ENCODE results near the gene GDE1. TPM values are rescaled to one million over a fixed set of nuclear protein-coding genes. Genes with fewer than 3 reads are reported as not detected.
"Not testable (repeated sequence)": the region's sequence is repeated elsewhere in the genome, so short reads cannot be mapped to it uniquely, and the experiment has no call there.

Gene GDE1
- total RNA-seq, 2 experiments from 2014 or later, result 19.7 to 25.9 TPM

- H3K36me3 Mint-ChIP-seq (ENCODE audit: low read depth), result peaks cover 46% of the 10 kb centered on the region
- H3K27me3 Mint-ChIP-seq (ENCODE audit: low read depth); POLR2A ChIA-PET; H3K4me3 Mint-ChIP-seq; H3K27ac Mint-ChIP-seq; ATAC-seq; H3K9me3 Mint-ChIP-seq (ENCODE audit: insufficient read depth); H3K4me1 Mint-ChIP-seq (ENCODE audit: low read depth); DNase-seq: not testable (repeated sequence)
- CTCF ChIA-PET, result interaction anchor here (0.9 to 2.5 kb wide), 3 partner anchors 12 to 41 kb away, joined by 3 to 16 read pairs (median 3); partner anchors contain the start of gene VPS35L
Measured at GRCh38 chr16:19543278-19543996, 21.5 kb upstream of the GDE1 start.

GRCh38 chr16:19542138-19542821, 20.4 kb upstream of the GDE1 start:
- peaks cover 44% of the 10 kb centered on the region for H3K36me3 Mint-ChIP-seq (ENCODE audit: low read depth)
- no peaks in the 10 kb centered on the region for H3K9me3 Mint-ChIP-seq (ENCODE audit: insufficient read depth)
- ChIA-PET CTCF (interaction anchor here (1.3 to 2.5 kb wide), 2 partner anchors 13 to 40 kb away, joined by 3 to 16 read pairs; partner anchors contain the start of gene VPS35L), POLR2A (no interaction called here)
- no peaks in the 10 kb centered on the region for H3K27me3 Mint-ChIP-seq (ENCODE audit: low read depth)
- H3K27ac Mint-ChIP-seq, result no peak overlapping the region
- ATAC-seq (no peak), DNase-seq (no peak)
- peaks cover 9% of the 10 kb centered on the region for H3K4me1 Mint-ChIP-seq (ENCODE audit: low read depth)
- H3K4me3 Mint-ChIP-seq, result no peak overlapping the region

DNA sequence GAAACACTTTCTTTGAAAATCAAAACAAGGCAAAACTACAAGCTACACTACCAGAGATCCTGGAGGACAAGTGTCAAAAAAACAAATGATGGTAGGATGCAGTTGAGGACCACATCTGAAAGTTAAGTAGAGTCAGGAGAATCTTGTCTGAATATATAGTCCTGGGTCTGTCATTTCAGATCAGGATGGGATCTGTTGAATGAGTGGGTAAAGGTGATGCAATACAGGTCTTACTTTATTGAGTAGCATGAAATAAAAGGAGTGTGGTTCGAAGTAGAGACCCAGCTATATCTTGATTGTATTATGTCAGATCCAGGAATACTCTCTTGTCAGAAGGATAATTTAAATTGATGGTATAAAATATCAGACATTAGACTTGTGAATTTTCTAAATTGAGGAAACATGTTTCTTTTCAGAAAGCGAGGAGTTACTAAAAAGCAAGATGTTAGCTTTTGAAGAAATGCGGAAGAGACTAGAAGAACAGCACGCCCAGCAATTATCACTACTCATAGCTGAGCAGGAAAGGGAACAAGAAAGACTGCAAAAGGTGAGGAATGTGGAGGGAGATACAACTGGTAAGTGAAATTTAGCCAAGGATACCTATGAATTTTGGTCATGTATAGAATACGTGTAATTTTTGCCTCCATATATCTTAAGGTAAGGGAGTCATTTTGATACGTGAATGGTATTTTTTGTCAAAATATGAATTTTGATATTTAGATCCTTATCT, 18.5 kb upstream of the GDE1 start:
- Mint-ChIP-seq H3K4me3 (no peak overlapping the region), H3K27ac (no peak overlapping the region), H3K4me1 (ENCODE audit: low read depth) (peaks cover 9% of the 10 kb centered on the region), H3K27me3 (ENCODE audit: low read depth) (no peaks in the 10 kb centered on the region), H3K36me3 (ENCODE audit: low read depth) (peaks cover 55% of the 10 kb centered on the region), H3K9me3 (ENCODE audit: insufficient read depth) (no peaks in the 10 kb centered on the region)
- DNase-seq (no peak), ATAC-seq (no peak)
- ChIA-PET POLR2A (interaction anchor here (2.0 kb wide), 1 partner anchor 15 kb away, joined by 8 read pairs; the partner anchor contains the start of gene VPS35L), CTCF (interaction anchor here (3.0 to 3.4 kb wide), 2 partner anchors 14 to 16 kb away, joined by 9 to 17 read pairs; partner anchors contain the start of genes CCP110 and VPS35L)

GRCh38 chr16:19532601-19533000, 10.7 kb upstream of the GDE1 start:
- POLR2A ChIA-PET, result no interaction called here
- Mint-ChIP-seq H3K4me3 (no peak overlapping the region), H3K9me3 (ENCODE audit: insufficient read depth) (no peaks in the 10 kb centered on the region), H3K27ac (no peak overlapping the region), H3K27me3 (ENCODE audit: low read depth) (no peaks in the 10 kb centered on the region), H3K36me3 (ENCODE audit: low read depth) (peaks cover 57% of the 10 kb centered on the region), H3K4me1 (ENCODE audit: low read depth) (peaks cover 3% of the 10 kb centered on the region)
- CTCF ChIA-PET, result interaction anchor here (1.0 to 1.8 kb wide), 2 partner anchors 22 to 51 kb away, joined by 4 to 5 read pairs; partner anchors contain the start of gene VPS35L
- ATAC-seq (no peak), DNase-seq (no peak)

DNA sequence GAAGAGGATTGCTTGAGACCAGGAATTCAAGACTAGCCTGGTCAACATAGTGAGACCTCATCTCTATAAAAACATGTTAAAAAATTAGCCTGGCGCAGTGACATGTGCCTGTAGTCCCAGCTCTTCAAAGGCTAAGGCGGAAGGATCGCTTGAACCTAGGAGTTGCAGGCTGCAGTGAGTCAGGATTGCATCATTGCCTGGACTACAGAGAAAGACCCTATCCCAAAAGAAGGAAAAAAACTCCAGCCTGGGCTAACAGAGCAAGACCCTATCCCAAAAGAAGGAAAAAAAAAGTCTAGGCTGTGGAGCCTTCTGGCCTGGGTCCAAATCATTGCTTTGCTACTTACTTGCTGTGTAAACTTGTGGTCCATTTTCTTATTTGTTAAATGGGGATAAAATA, 6.8 kb upstream of the GDE1 start:
- Mint-ChIP-seq H3K9me3 (ENCODE audit: insufficient read depth) (no peaks in the 10 kb centered on the region), H3K4me3 (no peak overlapping the region), H3K36me3 (ENCODE audit: low read depth) (peaks cover 48% of the 10 kb centered on the region), H3K27ac (no peak overlapping the region), H3K27me3 (ENCODE audit: low read depth) (no peaks in the 10 kb centered on the region), H3K4me1 (ENCODE audit: low read depth) (peaks cover 16% of the 10 kb centered on the region)
- ATAC-seq (no peak), DNase-seq (no peak)
- ChIA-PET CTCF (interaction anchor here (0.9 to 3.5 kb wide), 2 partner anchors 26 to 27 kb away, joined by 3 to 14 read pairs; partner anchors contain the start of gene VPS35L), POLR2A (no interaction called here)

GRCh38 chr16:19527161-19527560, 5.3 kb upstream of the GDE1 start:
- H3K9me3 Mint-ChIP-seq (ENCODE audit: insufficient read depth), result no peaks in the 10 kb centered on the region
- POLR2A ChIA-PET, result no interaction called here
- H3K27me3 Mint-ChIP-seq (ENCODE audit: low read depth), result no peaks in the 10 kb centered on the region
- no peak overlapping the region for H3K4me3 Mint-ChIP-seq
- peaks cover 37% of the 10 kb centered on the region for H3K36me3 Mint-ChIP-seq (ENCODE audit: low read depth)
- ATAC-seq (no peak), DNase-seq (no peak)
- CTCF ChIA-PET, result interaction anchor here (1.4 to 4.3 kb wide), 4 partner anchors 11 to 28 kb away, joined by 3 to 43 read pairs (median 4); partner anchors contain the start of gene VPS35L
- H3K4me1 Mint-ChIP-seq (ENCODE audit: low read depth), result peaks cover 22% of the 10 kb centered on the region
- no peak overlapping the region for H3K27ac Mint-ChIP-seq

DNA sequence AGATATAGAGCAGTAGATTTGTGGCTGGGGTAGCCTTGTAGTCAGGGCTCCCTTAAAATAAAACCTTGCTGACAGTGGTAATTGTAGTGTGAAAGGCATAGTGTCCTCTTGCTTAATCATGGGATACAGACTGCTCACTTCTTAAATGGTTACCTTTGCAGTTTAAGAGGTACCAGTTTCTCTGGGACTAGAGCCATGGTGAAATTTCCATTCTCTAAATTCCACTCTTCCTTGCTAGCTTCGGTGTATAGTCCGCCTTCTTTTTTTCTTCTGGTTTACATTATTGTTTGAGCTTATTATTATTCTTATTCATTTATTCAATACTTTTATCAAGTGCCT, 3.5 kb upstream of the GDE1 start:
- H3K4me1 Mint-ChIP-seq (ENCODE audit: low read depth), result peaks cover 32% of the 10 kb centered on the region
- ChIA-PET CTCF (interaction anchor here (3.1 to 4.3 kb wide), 2 partner anchors 23 to 30 kb away, joined by 11 to 43 read pairs; partner anchors contain the start of gene VPS35L), POLR2A (interaction anchor here (1.8 to 2.2 kb wide), 2 partner anchors 12 to 30 kb away, joined by 5 to 34 read pairs; partner anchors contain the start of gene VPS35L)
- no peaks in the 10 kb centered on the region for H3K27me3 Mint-ChIP-seq (ENCODE audit: low read depth)
- H3K36me3 Mint-ChIP-seq (ENCODE audit: low read depth), result peaks cover 33% of the 10 kb centered on the region
- H3K27ac Mint-ChIP-seq, result peak overlapping the region; percentile 95
- ATAC-seq (no peak), DNase-seq (no peak)
- no peaks in the 10 kb centered on the region for H3K9me3 Mint-ChIP-seq (ENCODE audit: insufficient read depth)
- peak overlapping the region; percentile 95 for H3K4me3 Mint-ChIP-seq

DNA sequence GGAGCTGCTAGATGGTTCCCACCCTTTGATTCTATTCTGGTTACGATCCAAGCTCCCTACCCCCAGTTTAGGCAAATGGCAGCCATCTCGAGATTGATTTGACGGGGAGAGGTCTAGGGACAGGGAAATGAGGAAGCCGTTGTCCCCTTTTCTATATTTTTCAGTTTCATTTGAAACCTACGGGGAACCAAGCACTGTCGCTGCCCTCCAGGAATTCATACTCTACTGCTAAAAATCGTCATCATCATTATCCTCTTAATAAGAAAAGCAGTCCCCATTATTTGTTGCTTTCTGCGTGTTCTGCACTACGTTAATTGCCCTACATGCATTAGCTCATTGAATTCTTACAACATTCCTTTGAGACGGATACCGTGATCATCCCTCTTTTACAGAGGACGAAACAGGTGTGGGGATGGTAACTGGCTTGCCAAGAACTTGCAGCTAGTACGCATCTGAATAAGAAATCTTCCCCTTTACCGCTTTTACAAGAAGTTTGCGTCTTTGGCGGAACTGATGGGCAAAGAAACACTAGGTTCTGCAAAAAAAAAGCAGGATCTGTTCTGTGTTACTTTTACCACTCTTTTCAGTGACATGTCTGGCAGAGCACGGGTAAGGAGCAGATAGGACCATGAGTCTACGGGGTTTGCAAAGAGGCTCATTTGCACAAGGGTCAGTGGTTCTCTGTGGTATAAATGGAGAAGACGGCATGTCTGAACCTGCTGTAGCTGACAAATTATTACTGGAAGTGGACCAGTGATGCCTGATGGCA, 2.9 kb upstream of the GDE1 start:
- H3K27me3 Mint-ChIP-seq (ENCODE audit: low read depth), result no peaks in the 10 kb centered on the region
- H3K36me3 Mint-ChIP-seq (ENCODE audit: low read depth), result peaks cover 32% of the 10 kb centered on the region
- POLR2A ChIA-PET, result interaction anchor here (0.8 to 2.2 kb wide), 7 partner anchors 11 to 723 kb away, joined by 3 to 34 read pairs (median 4); partner anchors contain the start of genes ARL6IP1, COQ7 and VPS35L
- peaks cover 35% of the 10 kb centered on the region for H3K4me1 Mint-ChIP-seq (ENCODE audit: low read depth)
- peak overlapping the region; percentile 95 for H3K4me3 Mint-ChIP-seq
- no peaks in the 10 kb centered on the region for H3K9me3 Mint-ChIP-seq (ENCODE audit: insufficient read depth)
- DNase-seq (no peak), ATAC-seq (no peak)
- peak overlapping the region; percentile 95 for H3K27ac Mint-ChIP-seq
- CTCF ChIA-PET, result interaction anchor here (0.7 to 4.3 kb wide), 6 partner anchors 15 to 457 kb away, joined by 3 to 43 read pairs (median 7); partner anchors contain the start of genes COQ7 and VPS35L

- Mint-ChIP-seq H3K36me3 (ENCODE audit: low read depth) (peaks cover 30% of the 10 kb centered on the region), H3K4me3 (peak overlapping the region; percentile 95), H3K27ac (peak overlapping the region; percentile 95), H3K27me3 (ENCODE audit: low read depth) (no peaks in the 10 kb centered on the region), H3K4me1 (ENCODE audit: low read depth) (peaks cover 39% of the 10 kb centered on the region), H3K9me3 (ENCODE audit: insufficient read depth) (no peaks in the 10 kb centered on the region)
- ChIA-PET POLR2A (interaction anchor here (0.8 to 2.2 kb wide), 7 partner anchors 11 to 723 kb away, joined by 3 to 34 read pairs (median 4); partner anchors contain the start of genes ARL6IP1, COQ7 and VPS35L), CTCF (interaction anchor here (0.7 to 4.3 kb wide), 6 partner anchors 15 to 457 kb away, joined by 3 to 43 read pairs (median 7); partner anchors contain the start of genes COQ7 and VPS35L)
- DNase-seq (peak; percentile 31), ATAC-seq (peak; percentile 2)
Measured at GRCh38 chr16:19524356-19524615, 2.4 kb upstream of the GDE1 start.

- H3K4me1 Mint-ChIP-seq (ENCODE audit: low read depth), result peaks cover 41% of the 10 kb centered on the region
- ChIA-PET POLR2A (interaction anchor here (0.8 to 2.2 kb wide), 7 partner anchors 10 to 722 kb away, joined by 3 to 34 read pairs (median 4); partner anchors contain the start of genes ARL6IP1, COQ7 and VPS35L), CTCF (interaction anchor here (0.7 to 4.3 kb wide), 6 partner anchors 15 to 456 kb away, joined by 3 to 43 read pairs (median 7); partner anchors contain the start of genes COQ7 and VPS35L)
- peak; percentile 83 for ATAC-seq
- H3K27ac Mint-ChIP-seq, result peak within 1 kb of the TSS; percentile 95
- no peaks in the 10 kb centered on the region for H3K9me3 Mint-ChIP-seq (ENCODE audit: insufficient read depth)
- DNase-seq, result peak; percentile 98
- H3K36me3 Mint-ChIP-seq (ENCODE audit: low read depth), result peaks cover 26% of the 10 kb centered on the region
- peak within 1 kb of the TSS; percentile 95 for H3K4me3 Mint-ChIP-seq
- H3K27me3 Mint-ChIP-seq (ENCODE audit: low read depth), result no peaks in the 10 kb centered on the region
Measured at GRCh38 chr16:19523559-19524355, 1.9 kb upstream of the GDE1 start, which contains the start of gene CCP110. Gene CCP110 (plus strand): TSS chr16:19523942. CDS start chr16:19527882, 3,940 bp downstream.

Measured in activated CD8-positive, alpha-beta T cell treated with anti-CD3 and anti-CD28 coated beads, Interleukin-2, amount 10 ng/mL, durations not matched to agents 7 days and 5 days (primary cell).